Prostate gland (tissue), 2 donors: Measurements from ENCODE around the gene TLCD5.

Source experiments
- CTCF ChIP-seq, 4 experiments: fragments of 200-600 bp in 2 of 4; fragments of 450-650 bp in 2 of 4; sonication (generic) in 2 of 4; IDR thresholded peaks; 1 replicate in 3 of 4; 2 replicates in 1 of 4; pipeline ENCODE4 v1.5.1; 2016 to 2019; ENCODE audit warnings: antibody characterized with exemption in 4 of 4, mild to moderate bottlenecking in 2 of 4, moderate library complexity in 2 of 4
- POLR2A ChIP-seq: fragments of 450-650 bp; IDR thresholded peaks from one replicate; pipeline ENCODE4 v1.6.1; 2016; ENCODE audit warnings: antibody characterized with exemption, mild to moderate bottlenecking
- POLR2AphosphoS5 ChIP-seq: sonication (generic); formaldehyde crosslinking; IDR thresholded peaks from one replicate; pipeline ENCODE4 v1.6.1; 2017; ENCODE audit warnings: antibody characterized with exemption

- no peak for TF ChIP-seq POLR2A
- TF ChIP-seq CTCF (IDR thresholded peaks at IDR 0.05) = no peak
- no peak for TF ChIP-seq POLR2AphosphoS5
Measured at GRCh38 chr11:120372296-120372695, 47.2 kb downstream of the TLCD5 start.
